Measurements from ENCODE around the gene PTGR3.

PTGR3 gene

GRCh38 chr18:75209951-75210258 is 966 bp upstream of the PTGR3 start:
- Histone ChIP-seq H3K4me1 (ENCODE audit: control insufficient read depth in 2 of 2, insufficient read depth in 2 of 2, low read length in 2 of 2) (peaks cover 25 to 42% of the 10 kb centered on the region in 2 donors), H3K27me3 (ENCODE audit: control insufficient read depth in 2 of 2, insufficient read depth in 2 of 2, low read length in 2 of 2) (no peaks in the 10 kb centered on the region), H3K9me3 (ENCODE audit: control insufficient read depth in 2 of 2, low read length in 2 of 2) (no peaks in the 10 kb centered on the region), H3K36me3 (ENCODE audit: control insufficient read depth in 2 of 2, insufficient read depth in 2 of 2, low read length in 2 of 2) (no peaks in the 10 kb centered on the region), H3K27ac (ENCODE audit: low read depth in 2 of 2, low read length in 2 of 2) (peak overlapping the region; percentile 95 to 97), H3K4me3 (ENCODE audit: low read length in 2 of 2) (peak overlapping the region; percentile 76 to 79), H3K9ac (ENCODE audit: low read depth in 1 of 2, low read length in 2 of 2) (peak overlapping the region; percentile 89 to 90)

GRCh38 chr18:75208836-75209128 is 157 bp downstream of the PTGR3 start:
- Histone ChIP-seq H3K4me1 (ENCODE audit: control insufficient read depth in 2 of 2, insufficient read depth in 2 of 2, low read length in 2 of 2) (peaks cover 26 to 39% of the 10 kb centered on the region in 2 donors), H3K4me3 (ENCODE audit: low read length in 2 of 2) (peak overlapping the region; percentile 76 to 79), H3K9me3 (ENCODE audit: control insufficient read depth in 2 of 2, low read length in 2 of 2) (no peaks in the 10 kb centered on the region), H3K27ac (ENCODE audit: low read depth in 2 of 2, low read length in 2 of 2) (peak overlapping the region; percentile 95 to 97), H3K36me3 (ENCODE audit: control insufficient read depth in 2 of 2, insufficient read depth in 2 of 2, low read length in 2 of 2) (no peaks in the 10 kb centered on the region), H3K27me3 (ENCODE audit: control insufficient read depth in 2 of 2, insufficient read depth in 2 of 2, low read length in 2 of 2) (no peaks in the 10 kb centered on the region), H3K9ac (ENCODE audit: low read depth in 1 of 2, low read length in 2 of 2) (peak overlapping the region; percentile 86 to 90)

GRCh38 chr18:75208155-75208835 is 644 bp downstream of the PTGR3 start:
- Histone ChIP-seq H3K4me1 (ENCODE audit: control insufficient read depth in 2 of 2, insufficient read depth in 2 of 2, low read length in 2 of 2) (peaks cover 27 to 37% of the 10 kb centered on the region in 2 donors), H3K27ac (ENCODE audit: low read depth in 2 of 2, low read length in 2 of 2) (peak overlapping the region; percentile 95 to 97), H3K9ac (ENCODE audit: low read depth in 1 of 2, low read length in 2 of 2) (peak overlapping the region; percentile 86 to 90), H3K36me3 (ENCODE audit: control insufficient read depth in 2 of 2, insufficient read depth in 2 of 2, low read length in 2 of 2) (no peaks in the 10 kb centered on the region), H3K9me3 (ENCODE audit: control insufficient read depth in 2 of 2, low read length in 2 of 2) (no peaks in the 10 kb centered on the region), H3K4me3 (ENCODE audit: low read length in 2 of 2) (peak overlapping the region; percentile 76 to 79), H3K27me3 (ENCODE audit: control insufficient read depth in 2 of 2, insufficient read depth in 2 of 2, low read length in 2 of 2) (no peaks in the 10 kb centered on the region)

- Histone ChIP-seq H3K4me1 (ENCODE audit: control insufficient read depth in 2 of 2, insufficient read depth in 2 of 2, low read length in 2 of 2) (peaks cover 27 to 31% of the 10 kb centered on the region in 2 donors), H3K36me3 (ENCODE audit: control insufficient read depth in 2 of 2, insufficient read depth in 2 of 2, low read length in 2 of 2) (no peaks in the 10 kb centered on the region), H3K9me3 (ENCODE audit: control insufficient read depth in 2 of 2, low read length in 2 of 2) (no peaks in the 10 kb centered on the region), H3K27me3 (ENCODE audit: control insufficient read depth in 2 of 2, insufficient read depth in 2 of 2, low read length in 2 of 2) (no peaks in the 10 kb centered on the region), H3K4me3 (ENCODE audit: low read length in 2 of 2) (peak overlapping the region; percentile 76 to 79), H3K27ac (ENCODE audit: low read depth in 2 of 2, low read length in 2 of 2) (peak overlapping the region; percentile 95 to 97), H3K9ac (ENCODE audit: low read depth in 1 of 2, low read length in 2 of 2) (peak overlapping the region; percentile 79 to 90)
Measured at GRCh38 chr18:75207310-75208154, 1.4 kb downstream of the PTGR3 start.

GRCh38 chr18:75206452-75207309 is 2.3 kb downstream of the PTGR3 start:
- Histone ChIP-seq H3K36me3 (ENCODE audit: control insufficient read depth in 2 of 2, insufficient read depth in 2 of 2, low read length in 2 of 2) (peaks cover 0 to 2% of the 10 kb centered on the region in 2 donors), H3K4me1 (ENCODE audit: control insufficient read depth in 2 of 2, insufficient read depth in 2 of 2, low read length in 2 of 2) (peaks cover 27 to 28% of the 10 kb centered on the region in 2 donors), H3K4me3 (ENCODE audit: low read length in 2 of 2) (peak overlapping the region; percentile 76 to 79), H3K9ac (ENCODE audit: low read depth in 1 of 2, low read length in 2 of 2) (peak overlapping the region; percentile 79 to 90), H3K27me3 (ENCODE audit: control insufficient read depth in 2 of 2, insufficient read depth in 2 of 2, low read length in 2 of 2) (no peaks in the 10 kb centered on the region), H3K27ac (ENCODE audit: low read depth in 2 of 2, low read length in 2 of 2) (peak overlapping the region in 1 of 2 donors; percentile 97), H3K9me3 (ENCODE audit: control insufficient read depth in 2 of 2, low read length in 2 of 2) (no peaks in the 10 kb centered on the region)

GRCh38 chr18:75205514-75206132 is 3.3 kb downstream of the PTGR3 start:
- H3K9me3 ChIP-seq (ENCODE audit: control insufficient read depth in 2 of 2, low read length in 2 of 2) = no peaks in the 10 kb centered on the region
- peaks cover 30 to 32% of the 10 kb centered on the region in 2 donors for H3K4me1 ChIP-seq (ENCODE audit: control insufficient read depth in 2 of 2, insufficient read depth in 2 of 2, low read length in 2 of 2)
- H3K27me3 ChIP-seq (ENCODE audit: control insufficient read depth in 2 of 2, insufficient read depth in 2 of 2, low read length in 2 of 2) = no peaks in the 10 kb centered on the region
- H3K36me3 ChIP-seq (ENCODE audit: control insufficient read depth in 2 of 2, insufficient read depth in 2 of 2, low read length in 2 of 2) = peaks cover 4 to 7% of the 10 kb centered on the region in 2 donors
- H3K9ac ChIP-seq (ENCODE audit: low read depth in 1 of 2, low read length in 2 of 2) = no peak overlapping the region
- H3K4me3 ChIP-seq (ENCODE audit: low read length in 2 of 2) = peak overlapping the region; percentile 57
- peak overlapping the region in 1 of 2 donors; percentile 43 for H3K27ac ChIP-seq (ENCODE audit: low read depth in 2 of 2, low read length in 2 of 2)

GRCh38 chr18:75204732-75205513 is 4.0 kb downstream of the PTGR3 start:
- H3K27me3 ChIP-seq (ENCODE audit: control insufficient read depth in 2 of 2, insufficient read depth in 2 of 2, low read length in 2 of 2) = no peaks in the 10 kb centered on the region
- peaks cover 4 to 13% of the 10 kb centered on the region in 2 donors for H3K36me3 ChIP-seq (ENCODE audit: control insufficient read depth in 2 of 2, insufficient read depth in 2 of 2, low read length in 2 of 2)
- peaks cover 25 to 28% of the 10 kb centered on the region in 2 donors for H3K4me1 ChIP-seq (ENCODE audit: control insufficient read depth in 2 of 2, insufficient read depth in 2 of 2, low read length in 2 of 2)
- H3K9me3 ChIP-seq (ENCODE audit: control insufficient read depth in 2 of 2, low read length in 2 of 2) = no peaks in the 10 kb centered on the region
- peak overlapping the region in 1 of 2 donors; percentile 65 for H3K9ac ChIP-seq (ENCODE audit: low read depth in 1 of 2, low read length in 2 of 2)
- peak overlapping the region; percentile 17 to 43 for H3K27ac ChIP-seq (ENCODE audit: low read depth in 2 of 2, low read length in 2 of 2)
- peak overlapping the region; percentile 57 for H3K4me3 ChIP-seq (ENCODE audit: low read length in 2 of 2)

- Histone ChIP-seq H3K36me3 (ENCODE audit: control insufficient read depth in 2 of 2, insufficient read depth in 2 of 2, low read length in 2 of 2) (peaks cover 4 to 15% of the 10 kb centered on the region in 2 donors), H3K27ac (ENCODE audit: low read depth in 2 of 2, low read length in 2 of 2) (peak overlapping the region in 1 of 2 donors; percentile 9), H3K4me1 (ENCODE audit: control insufficient read depth in 2 of 2, insufficient read depth in 2 of 2, low read length in 2 of 2) (peaks cover 23 to 26% of the 10 kb centered on the region in 2 donors), H3K9ac (ENCODE audit: low read depth in 1 of 2, low read length in 2 of 2) (peak overlapping the region in 1 of 2 donors; percentile 65), H3K27me3 (ENCODE audit: control insufficient read depth in 2 of 2, insufficient read depth in 2 of 2, low read length in 2 of 2) (no peaks in the 10 kb centered on the region), H3K4me3 (ENCODE audit: low read length in 2 of 2) (peak overlapping the region; percentile 57), H3K9me3 (ENCODE audit: control insufficient read depth in 2 of 2, low read length in 2 of 2) (no peaks in the 10 kb centered on the region)
Measured at GRCh38 chr18:75204269-75204731, 4.6 kb downstream of the PTGR3 start.
